ENCODE measurements around the gene TRIB2. TPM values are rescaled to one million over a fixed set of nuclear protein-coding genes. Genes with fewer than 3 reads are reported as not detected.

The TRIB2 gene
- total RNA-seq, 4 donors from 2014 or later = 182 to 554 (median 315) TPM

- H3K27me3 ChIP-seq = no peaks in the 10 kb centered on the region
- H3K4me1 ChIP-seq = no peaks in the 10 kb centered on the region
- WGBS, 2 donors = 83 to 85% methylated on average over 1 of the region's 1 CpG
- H3K27ac ChIP-seq = no peak overlapping the region
- TF ChIP-seq EP300 (IDR thresholded peaks at IDR 0.05) (no peak), CTCF (IDR thresholded peaks at IDR 0.05) (no peak), POLR2A (IDR thresholded peaks at IDR 0.05) (no peak)
- H3K36me3 ChIP-seq = no peaks in the 10 kb centered on the region
- H3K9me3 ChIP-seq = peaks cover 0 to 9% (median 0%) of the 10 kb centered on the region in 4 donors
- H3K4me3 ChIP-seq = no peak overlapping the region
- DNase-seq (ENCODE audit: low spot score in 2 of 2) = no peak
Observed at GRCh38 chr2:12694990-12695774, 21.6 kb upstream of the TRIB2 start.

- no peak overlapping the region for H3K4me3 ChIP-seq
- no peaks in the 10 kb centered on the region for H3K9me3 ChIP-seq
- DNase-seq (ENCODE audit: low spot score in 2 of 2) = no peak
- TF ChIP-seq EP300 (IDR thresholded peaks at IDR 0.05) = no peak
- TF ChIP-seq CTCF (IDR thresholded peaks at IDR 0.05) = no peak
- no peak for TF ChIP-seq POLR2A (IDR thresholded peaks at IDR 0.05)
- peaks cover 0 to 11% (median 3%) of the 10 kb centered on the region in 4 donors for H3K4me1 ChIP-seq
- no peak overlapping the region for H3K27ac ChIP-seq
- 95 to 97% methylated on average over 2 of the region's 2 CpGs for WGBS, 2 donors
- H3K36me3 ChIP-seq = no peaks in the 10 kb centered on the region
- H3K27me3 ChIP-seq = no peaks in the 10 kb centered on the region
Observed at GRCh38 chr2:12697617-12698016, 19.1 kb upstream of the TRIB2 start.

DNA sequence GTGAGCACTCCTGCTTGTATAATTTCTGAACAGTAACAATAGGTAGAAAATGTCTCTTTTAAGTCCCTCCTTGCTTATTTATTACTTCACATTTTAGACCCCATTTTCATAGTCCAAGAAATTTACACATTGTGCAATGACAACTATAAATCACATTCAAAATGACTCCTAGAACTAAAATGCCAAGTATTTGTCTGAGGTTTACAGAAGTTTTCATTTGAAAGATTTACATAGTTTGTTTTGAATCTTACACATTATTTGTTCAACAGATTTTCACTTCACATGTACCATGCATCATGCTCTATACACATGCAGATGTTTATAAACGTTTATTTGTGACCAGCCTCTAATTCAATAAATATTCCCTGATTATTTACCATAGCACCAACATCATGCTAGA is 15.7 kb upstream of the TRIB2 start:
- H3K36me3 ChIP-seq = no peaks in the 10 kb centered on the region
- no peaks in the 10 kb centered on the region for H3K9me3 ChIP-seq
- 73% methylated on average over 1 of the region's 1 CpG for WGBS, 2 donors
- H3K4me1 ChIP-seq = peaks cover 0 to 37% (median 12%) of the 10 kb centered on the region in 4 donors
- no peak for TF ChIP-seq CTCF (IDR thresholded peaks at IDR 0.05)
- no peak for TF ChIP-seq POLR2A (IDR thresholded peaks at IDR 0.05)
- no peak for TF ChIP-seq EP300 (IDR thresholded peaks at IDR 0.05)
- DNase-seq (ENCODE audit: low spot score in 2 of 2) = no peak
- H3K4me3 ChIP-seq = no peak overlapping the region
- H3K27ac ChIP-seq = no peak overlapping the region
- no peaks in the 10 kb centered on the region for H3K27me3 ChIP-seq

GRCh38 chr2:12701786-12702167 is 15.0 kb upstream of the TRIB2 start:
- no peak overlapping the region for H3K4me3 ChIP-seq
- peaks cover 0 to 37% (median 12%) of the 10 kb centered on the region in 4 donors for H3K4me1 ChIP-seq
- DNase-seq (ENCODE audit: low spot score in 2 of 2) = no peak
- peak overlapping the region in 1 of 4 donors; percentile 60 for H3K27ac ChIP-seq
- 80 to 92% methylated on average over 5 of the region's 5 CpGs for WGBS, 2 donors
- TF ChIP-seq POLR2A (IDR thresholded peaks at IDR 0.05) (no peak), CTCF (IDR thresholded peaks at IDR 0.05) (no peak), EP300 (IDR thresholded peaks at IDR 0.05) (no peak)
- H3K9me3 ChIP-seq = no peaks in the 10 kb centered on the region
- no peaks in the 10 kb centered on the region for H3K27me3 ChIP-seq
- no peaks in the 10 kb centered on the region for H3K36me3 ChIP-seq

Measured in tibial nerve (tissue), 4 donors.